Cerebellar cortex (tissue), 1 donor: Measurements from ENCODE around the gene MARCHF10.
"Not testable (repeated sequence)": the region's sequence is repeated elsewhere in the genome, so short reads cannot be mapped to it uniquely, and the experiment has no call there.

Experiments
- DNase-seq: peaks from one replicate; pipeline ENCODE4 v3.0.0-alpha.2; 2015; ENCODE audit warnings: low spot score

Gene MARCHF10

DNA sequence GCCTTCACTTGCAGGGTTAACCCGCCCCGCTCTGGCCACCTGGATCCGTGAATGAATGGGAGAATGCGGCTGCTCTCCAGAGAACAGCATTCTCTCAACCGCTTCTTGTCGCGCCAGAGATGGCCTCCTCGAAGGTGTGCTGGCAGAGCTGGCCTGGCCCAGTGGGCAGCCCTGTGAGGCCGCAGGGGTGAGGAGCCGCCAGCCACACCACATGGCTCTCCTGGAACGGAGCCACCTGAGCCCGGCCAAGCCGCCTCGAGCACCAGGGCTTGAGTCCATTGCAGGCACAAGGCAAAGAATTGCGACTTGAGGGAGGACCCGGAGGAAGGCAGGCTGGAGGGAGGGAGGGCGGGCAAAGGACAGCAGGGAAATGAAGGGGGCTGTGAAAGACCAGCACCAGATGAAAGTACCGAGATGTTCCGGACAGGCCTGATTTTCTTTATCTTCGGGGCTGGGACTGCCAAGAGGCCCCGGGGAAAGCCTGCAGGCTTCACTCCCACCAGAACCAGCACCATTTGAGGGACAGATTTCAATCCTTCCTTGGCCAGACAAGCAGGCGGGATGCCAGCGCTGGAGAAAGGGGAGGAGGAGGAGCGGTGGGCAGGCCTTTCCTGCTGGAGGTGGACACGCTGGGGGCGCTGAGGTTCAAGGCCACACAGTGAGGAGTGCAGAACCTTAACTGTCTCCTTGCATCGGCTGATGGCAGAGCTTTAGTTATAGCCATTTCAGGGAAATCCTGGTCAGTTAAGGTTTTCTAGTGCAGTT, 111.2 kb downstream of the MARCHF10 start:
- peak; percentile 90 for DNase-seq

DNA sequence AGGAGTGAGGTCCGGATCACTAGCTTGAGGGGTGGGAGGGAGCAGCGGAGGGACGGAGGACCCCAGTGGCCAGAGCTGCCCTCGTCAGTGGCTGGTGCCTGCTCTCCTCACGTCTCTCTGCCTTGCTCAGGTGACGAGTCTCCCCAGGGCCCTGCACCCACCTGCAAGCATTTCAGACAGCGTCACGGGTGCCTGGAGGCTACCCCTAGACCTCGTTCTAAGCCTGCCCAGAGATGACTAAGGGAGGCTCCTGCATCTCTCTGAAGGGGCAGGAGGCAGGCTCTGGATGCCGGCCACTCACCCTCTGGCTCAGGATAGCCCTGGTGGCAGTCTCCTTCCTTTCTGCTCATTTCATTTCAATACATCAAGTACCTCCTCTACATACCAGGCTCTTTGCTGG, 111.9 kb downstream of the MARCHF10 start:
- no peak for DNase-seq

DNA sequence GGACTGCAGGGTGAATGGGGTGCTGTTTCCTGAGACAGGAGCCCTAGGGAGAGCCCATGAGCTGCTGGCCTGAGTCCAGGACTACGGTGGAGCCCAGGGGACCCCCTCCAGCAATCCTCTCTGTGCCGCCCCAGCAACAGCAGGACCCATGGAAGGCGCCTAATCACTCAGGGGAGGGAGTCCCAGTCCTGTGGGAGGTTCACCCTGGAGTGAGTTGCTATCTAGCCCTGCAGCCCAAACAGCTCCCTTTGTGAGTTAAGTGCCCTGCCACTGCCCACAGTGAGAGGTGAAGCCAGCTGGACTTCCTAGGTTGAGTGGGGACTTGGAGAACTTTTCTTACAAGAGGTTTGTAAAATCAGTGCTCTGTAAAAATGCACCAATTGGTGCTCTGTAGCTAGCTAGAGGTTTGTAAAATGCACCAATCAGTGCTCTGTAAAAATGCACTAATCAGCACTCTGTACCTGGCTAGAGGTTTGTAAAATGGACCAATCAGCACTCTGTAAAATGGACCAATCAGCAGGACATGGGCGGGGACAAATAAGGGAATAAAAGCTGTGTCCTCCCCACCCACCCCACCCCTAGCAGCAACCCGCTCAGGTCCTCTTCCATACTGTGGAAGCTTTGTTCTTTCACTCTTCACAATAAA, 112.9 kb downstream of the MARCHF10 start:
- DNase-seq: not testable (repeated sequence)

DNA sequence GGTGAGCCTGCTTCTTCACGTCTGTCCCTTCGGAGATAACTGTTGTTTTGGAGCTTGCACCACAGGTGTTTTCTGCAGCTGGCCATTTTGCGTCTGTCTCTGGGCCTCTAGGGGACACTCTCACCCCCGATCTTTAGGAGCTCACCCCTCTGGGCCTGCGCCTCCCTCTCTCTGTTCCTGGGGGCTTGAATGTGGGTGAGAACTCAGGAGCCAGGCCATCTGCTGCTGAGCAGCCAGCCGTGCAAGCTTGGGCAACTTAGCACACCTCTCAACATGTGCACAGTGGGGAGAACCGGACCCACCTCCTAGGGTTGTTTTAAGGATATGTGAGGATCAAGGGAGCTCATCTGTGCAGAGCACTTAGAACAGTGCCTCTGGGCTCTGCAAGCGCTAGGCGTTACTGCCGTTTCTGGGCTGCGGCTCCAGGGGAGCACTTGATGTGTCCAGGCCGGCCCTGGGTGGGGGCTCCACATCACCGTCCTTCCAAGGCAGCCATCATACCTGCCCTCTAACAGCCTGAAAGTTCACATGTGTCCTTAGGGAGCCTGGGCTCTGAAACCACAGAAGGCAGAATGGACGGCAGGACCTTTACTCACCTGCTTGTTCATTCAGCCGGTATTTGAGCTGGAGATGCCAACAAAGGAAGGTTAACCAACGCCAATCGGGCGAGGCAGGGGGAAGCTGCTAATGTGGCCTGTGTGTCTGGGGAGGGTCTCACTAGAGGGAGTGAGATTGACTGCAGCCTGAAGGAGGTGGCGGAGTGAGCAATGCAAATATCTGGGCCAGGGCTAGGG, 114.3 kb downstream of the MARCHF10 start:
- DNase-seq: no peak

DNA sequence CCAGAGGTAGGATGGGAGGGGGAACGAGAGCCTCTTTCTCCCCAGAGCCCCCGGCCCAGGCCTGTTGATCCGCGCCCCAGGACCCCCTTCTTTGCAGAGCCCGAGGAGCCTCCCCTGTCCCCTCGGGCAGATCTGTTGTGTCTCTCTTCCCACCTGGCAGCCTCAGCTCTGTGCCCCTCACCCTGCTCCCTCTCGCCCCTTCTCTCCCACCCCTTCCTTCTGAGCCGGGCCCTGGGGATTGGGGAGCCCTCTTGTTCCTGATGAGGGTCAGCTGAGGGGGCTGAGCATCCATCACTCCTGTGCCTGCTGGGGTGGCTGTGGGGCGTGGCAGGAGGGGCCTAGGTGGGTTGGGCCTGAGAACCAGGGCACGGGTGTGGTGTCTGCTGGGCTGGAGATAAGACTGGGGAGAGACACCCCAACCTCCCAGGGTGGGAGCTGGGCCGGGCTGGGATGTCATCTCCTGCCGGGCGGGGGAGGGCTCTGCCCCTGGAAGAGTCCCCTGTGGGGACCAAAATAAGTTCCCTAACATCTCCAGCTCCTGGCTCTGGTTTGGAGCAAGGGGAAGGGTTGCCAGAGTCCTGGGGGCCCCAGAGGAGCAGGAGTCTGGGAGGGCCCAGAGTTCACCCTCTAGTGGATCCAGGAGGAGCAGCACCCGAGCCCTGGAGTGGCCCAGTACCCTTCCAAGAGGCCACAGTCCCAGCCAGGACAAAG, 115.2 kb downstream of the MARCHF10 start:
- no peak for DNase-seq

DNA sequence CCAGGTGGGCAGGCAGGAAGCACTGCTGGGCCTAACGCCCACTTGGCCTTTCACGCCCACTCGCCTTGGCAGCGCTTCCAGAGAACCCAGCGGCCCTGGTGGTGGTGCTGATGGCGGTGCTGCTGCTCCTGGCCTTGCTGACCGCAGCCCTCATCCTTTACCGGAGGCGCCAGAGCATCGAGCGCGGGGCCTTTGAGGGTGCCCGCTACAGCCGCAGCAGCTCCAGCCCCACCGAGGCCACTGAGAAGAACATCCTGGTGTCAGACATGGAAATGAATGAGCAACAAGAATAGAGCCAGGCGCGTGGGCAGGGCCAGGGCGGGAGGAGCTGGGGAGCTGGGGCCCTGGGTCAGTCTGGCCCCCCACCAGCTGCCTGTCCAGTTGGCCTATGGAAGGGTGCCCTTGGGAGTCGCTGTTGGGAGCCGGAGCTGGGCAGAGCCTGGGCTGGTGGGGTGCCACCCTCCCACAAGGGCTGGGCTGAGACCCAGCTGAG, 115.9 kb downstream of the MARCHF10 start:
- no peak for DNase-seq

DNA sequence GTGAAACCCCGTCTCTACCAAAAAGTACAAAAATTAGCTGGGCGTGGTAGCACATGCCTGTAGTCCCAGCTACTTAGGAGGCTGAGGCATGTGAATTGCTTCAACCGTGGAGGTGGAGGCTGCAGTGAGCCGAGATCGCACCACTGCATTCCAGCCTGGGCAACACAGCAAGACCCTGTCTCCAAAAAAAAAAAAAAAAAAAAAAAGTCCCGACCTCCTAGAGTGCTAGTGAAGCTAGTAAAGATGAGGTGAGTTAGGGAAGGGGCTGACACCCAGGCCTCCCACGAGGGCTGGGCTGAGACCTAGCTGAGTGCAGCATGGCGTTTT, 116.6 kb downstream of the MARCHF10 start:
- not testable (repeated sequence) for DNase-seq

DNA sequence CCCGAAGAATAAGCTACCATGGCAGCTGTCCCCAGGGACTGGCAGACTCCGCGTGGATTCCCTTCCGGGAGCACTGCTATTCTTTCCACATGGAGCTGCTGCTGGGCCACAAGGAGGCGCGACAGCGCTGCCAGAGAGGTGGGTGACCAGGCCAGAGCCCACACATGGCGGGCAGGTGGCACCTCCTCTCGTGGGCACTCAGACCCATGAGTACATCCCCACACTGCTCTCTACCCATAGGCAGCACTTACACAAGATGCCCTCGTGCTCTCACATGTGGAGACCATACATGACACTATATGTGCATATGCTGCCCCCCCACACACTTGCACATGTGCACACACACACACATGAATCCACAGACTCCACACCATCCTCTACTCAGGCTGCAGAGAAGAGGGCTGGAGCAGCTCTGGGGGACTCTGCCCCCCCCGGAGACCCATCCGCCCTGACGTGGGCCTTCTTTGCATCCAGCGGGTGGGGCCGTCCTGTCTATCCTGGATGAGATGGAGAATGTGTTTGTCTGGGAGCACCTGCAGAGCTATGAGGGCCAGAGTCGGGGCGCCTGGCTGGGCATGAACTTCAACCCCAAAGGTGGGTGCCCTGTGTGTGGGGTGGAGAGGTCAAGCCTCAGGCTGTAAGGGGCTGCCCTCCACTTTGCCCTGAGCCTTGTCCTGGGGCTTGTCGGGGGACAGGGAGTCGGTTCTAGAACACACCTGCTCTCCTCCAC, 117.8 kb downstream of the MARCHF10 start:
- DNase-seq: no peak

DNA sequence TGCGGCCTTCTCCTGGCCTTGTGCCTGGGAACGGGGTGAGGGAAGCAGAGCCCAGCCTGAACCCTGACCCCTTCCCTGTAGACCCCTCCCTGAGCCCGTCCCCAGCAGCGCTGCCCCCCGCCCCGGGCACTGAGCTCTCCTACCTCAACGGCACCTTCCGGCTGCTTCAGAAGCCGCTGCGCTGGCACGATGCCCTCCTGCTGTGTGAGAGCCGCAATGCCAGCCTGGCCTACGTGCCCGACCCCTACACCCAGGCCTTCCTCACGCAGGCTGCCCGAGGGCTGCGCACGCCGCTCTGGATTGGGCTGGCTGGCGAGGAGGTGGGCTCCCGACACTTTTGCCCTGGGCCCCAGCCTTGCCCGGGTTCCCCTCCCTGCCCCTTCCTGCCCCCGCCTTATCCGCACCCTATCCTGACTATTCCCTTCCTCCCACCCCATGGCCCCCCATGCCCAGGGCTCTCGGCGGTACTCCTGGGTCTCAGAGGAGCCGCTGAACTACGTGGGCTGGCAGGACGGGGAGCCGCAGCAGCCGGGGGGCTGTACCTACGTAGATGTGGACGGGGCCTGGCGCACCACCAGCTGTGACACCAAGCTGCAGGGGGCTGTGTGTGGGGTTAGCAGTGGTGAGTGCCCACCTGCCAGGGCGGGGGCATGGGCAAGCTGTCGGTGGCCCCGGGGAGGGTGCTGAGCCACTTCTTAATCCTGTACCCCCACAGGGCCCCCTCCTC, 118.5 kb downstream of the MARCHF10 start:
- DNase-seq: no peak

DNA sequence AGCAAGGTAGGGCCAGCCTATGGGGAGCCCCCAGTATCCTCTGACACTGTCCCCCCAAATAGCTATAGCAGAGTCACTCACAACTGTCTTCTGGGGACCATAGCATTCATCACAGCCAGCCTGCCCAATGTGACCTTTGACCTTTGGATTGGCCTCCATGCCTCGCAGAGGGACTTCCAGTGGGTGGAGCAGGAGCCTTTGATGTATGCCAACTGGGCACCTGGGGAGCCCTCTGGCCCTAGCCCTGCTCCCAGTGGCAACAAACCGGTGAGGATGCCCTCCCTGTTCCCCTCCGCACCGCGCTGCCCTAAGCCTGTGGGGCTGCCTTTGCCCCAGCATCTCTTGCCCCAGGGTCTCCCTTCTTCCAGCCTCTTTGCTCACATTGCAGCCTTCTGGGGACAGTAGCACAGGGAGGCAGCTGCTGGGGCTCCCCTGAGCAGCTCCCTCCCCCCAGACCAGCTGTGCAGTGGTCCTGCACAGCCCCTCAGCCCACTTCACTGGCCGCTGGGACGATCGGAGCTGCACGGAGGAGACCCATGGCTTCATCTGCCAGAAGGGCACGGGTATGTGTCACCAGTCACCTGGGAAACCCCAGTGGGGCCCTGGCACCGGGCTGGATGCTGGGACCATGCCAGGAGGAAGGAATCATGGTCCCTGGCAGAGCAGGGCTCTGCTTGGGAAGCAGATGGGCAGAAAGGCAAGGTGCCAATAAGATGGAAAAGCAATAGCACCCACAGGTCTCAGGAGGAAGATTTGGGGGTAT, 119.5 kb downstream of the MARCHF10 start:
- DNase-seq: peak; percentile 29

DNA sequence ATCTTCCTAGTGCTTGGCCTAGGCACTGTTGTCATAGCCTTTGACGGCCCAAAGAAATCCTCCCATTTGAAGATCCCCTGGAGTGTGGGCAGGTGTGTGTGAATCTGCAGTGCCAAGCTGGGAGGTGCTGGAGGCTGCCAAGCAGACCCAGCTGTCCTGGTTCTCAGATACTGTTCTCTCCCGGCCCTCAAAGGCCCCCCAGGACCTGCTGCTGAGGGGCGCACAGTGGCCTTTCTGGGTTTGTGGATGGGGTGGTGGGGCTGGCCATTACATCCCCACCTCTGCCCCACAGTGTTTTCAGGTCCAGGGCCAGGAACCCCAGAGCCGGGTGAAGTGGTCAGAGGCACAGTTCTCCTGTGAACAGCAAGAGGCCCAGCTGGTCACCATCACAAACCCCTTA, 120.1 kb downstream of the MARCHF10 start:
- no peak for DNase-seq

DNA sequence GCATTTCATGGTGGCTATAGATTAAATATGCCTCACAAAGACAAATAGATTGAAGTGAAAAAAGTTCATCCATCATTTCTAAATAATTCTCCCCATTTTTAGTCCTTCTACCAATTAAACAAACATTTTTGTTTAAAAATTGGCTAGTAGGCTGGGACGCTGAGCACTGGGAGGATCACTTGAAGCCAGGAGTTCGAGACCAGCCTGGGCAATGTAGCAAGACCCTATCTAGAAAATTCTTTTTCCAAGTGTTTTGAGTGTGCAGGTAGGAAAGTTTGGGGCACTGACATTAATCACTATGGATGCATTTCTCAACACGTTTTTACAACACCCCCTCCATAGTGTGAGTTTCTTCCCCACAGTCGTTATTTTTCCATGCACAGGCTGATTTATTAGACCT, 123.9 kb downstream of the MARCHF10 start:
- no peak for DNase-seq

DNA sequence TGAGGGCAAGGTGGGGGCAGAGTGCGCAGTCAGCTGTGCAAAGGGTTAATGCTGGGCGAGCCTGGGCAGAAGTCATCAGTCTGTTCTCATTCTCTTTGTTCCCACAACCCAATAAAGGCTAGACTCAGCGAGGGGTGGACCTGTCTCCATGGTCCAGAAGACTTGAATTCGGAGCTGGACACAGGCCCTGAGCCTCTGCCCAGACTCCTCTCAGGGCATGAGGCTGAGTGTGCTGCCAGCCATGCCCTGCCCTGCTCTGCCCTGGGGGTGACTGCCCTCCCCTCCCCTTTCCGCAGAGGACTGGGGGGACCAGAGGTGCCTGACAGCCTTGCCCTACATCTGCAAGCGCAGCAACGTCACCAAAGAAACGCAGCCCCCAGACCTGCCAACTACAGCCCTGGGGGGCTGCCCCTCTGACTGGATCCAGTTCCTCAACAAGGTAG, 126.2 kb downstream of the MARCHF10 start:
- DNase-seq: no peak

DNA sequence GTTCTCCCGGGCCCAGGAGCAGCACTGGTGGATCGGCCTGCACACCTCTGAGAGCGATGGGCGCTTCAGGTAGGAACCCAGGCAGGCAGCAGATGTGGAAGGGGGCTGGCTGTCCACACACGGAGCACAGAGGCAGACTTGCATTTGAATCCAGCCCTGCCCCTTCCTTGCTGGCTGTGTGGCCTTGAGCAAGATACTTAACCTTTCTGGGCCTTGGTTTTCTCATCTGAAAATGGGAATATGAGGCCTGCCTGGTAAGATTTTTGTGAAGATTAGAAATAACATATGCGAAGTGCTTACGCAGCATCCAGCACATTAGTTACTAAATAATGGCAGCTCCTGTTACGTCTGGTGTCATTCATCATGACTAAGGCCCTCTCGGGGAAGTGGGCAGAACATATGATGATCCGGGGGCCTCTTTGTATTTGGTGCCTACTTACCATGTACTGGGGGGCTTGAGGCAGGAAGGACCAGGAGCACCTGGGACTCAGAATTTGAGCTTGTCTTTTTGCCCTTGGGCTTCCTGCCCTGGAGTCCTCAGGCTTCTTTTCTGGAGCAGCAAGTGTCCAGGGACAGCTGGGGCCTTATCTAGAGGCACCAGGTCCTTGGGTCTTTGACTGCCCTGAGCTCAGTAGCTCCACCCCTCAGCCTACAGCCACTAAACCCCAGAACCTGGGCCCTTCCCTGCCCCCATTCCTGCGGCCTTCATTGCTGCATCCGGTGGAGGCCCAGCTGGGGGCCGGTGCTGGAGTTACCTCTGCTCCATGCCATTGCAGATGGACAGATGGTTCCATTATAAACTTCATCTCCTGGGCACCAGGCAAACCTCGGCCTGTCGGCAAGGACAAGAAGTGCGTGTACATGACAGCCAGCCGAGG, 126.8 kb downstream of the MARCHF10 start:
- DNase-seq: no peak

DNA sequence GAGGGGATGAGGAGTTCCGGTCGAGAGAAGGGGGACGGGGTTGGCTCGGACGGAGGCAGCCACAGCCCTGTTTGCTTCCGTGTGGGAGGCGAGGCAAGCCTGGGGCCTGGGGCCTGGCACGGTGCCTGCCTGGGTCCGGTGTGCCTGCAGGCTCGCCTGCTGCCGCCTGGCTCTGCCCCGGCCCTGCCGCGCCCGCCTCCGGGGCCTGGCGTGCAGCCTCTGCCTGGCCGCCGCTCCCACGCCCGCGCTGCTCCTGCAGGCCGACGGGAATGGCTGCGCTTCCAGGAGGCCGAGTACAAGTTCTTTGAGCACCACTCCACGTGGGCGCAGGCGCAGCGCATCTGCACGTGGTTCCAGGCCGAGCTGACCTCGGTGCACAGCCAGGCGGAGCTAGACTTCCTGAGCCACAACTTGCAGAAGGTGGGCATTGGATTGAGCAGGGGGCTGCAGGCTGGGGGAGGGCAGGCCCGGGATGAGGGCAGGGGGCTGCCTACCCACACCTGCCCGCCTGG, 127.5 kb downstream of the MARCHF10 start:
- peak; percentile 29 for DNase-seq

DNA sequence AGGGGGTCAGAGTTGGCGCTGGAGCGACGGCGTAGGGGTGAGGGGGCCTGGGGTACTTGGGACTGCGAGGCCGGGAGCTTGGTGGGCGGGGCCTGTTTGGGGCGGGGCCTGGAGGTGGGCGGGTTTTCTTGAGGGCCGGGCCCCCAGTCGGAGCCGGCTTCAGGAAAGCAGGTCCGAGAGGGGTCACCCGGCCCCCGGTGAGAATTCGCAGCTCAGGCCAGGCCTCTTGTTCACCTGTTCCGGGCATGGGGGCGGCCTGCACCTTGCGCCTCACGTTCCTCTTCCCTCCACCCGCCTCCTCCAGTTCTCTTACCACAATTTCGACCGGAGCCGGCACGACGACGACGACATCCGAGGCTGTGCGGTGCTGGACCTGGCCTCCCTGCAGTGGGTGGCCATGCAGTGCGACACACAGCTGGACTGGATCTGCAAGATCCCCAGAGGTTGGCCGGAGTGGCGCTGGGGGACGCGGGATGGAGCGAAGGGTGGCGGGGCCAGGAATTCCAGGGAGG, 128.2 kb downstream of the MARCHF10 start:
- DNase-seq: no peak

DNA sequence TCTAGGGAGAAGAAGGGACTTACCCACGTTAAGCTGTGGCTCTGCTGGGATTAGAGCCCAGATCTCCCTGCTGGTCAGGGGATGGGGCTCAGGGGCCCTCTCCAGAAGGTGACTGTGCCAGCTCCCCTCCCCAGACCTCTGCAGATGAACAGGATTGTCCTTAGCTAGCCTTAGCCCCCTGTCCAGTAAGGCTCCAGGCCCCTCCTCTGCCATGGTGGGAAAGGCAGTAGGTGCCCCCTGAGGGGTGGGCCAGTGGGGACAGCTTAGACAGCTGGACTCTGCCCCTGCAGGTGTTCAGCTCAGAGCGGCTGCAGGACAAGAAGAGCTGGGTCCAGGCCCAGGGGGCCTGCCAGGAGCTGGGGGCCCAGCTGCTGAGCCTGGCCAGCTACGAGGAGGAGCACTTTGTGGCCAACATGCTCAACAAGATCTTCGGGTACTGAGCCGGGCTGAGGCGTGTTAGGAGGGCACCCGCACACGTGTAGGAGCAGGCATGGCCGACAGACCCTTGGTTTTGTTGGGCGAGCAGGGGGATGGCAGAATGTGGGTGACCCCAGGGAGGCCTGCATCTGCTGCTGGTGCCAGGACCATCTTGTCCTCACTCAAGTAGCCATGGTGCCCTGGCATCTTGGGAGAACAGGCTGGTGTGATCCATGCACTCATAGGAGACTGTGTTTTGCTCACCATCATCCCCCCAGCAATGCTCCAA, 129.7 kb downstream of the MARCHF10 start:
- no peak for DNase-seq
